IPS-18a (cell line): ENCODE measurements around the gene FSTL4.

Source experiments
- H3K27ac ChIP-seq: one replicate; pipeline ENCODE4 v1.5.1; 2013; ENCODE audit warnings: low read length
- H3K27me3 ChIP-seq: one replicate; pipeline ENCODE4 v1.6.1; 2013; ENCODE audit warnings: mild to moderate bottlenecking, low read length; ENCODE audit not compliant: control insufficient read depth, insufficient read depth
- H3K36me3 ChIP-seq: one replicate; pipeline ENCODE4 v1.6.1; 2013; ENCODE audit warnings: low read depth, low read length; ENCODE audit not compliant: control insufficient read depth
- H3K4me1 ChIP-seq: one replicate; pipeline ENCODE4 v1.6.1; 2013; ENCODE audit warnings: low read depth, low read length; ENCODE audit not compliant: control insufficient read depth
- H3K4me3 ChIP-seq: one replicate; pipeline ENCODE4 v1.5.1; 2013; ENCODE audit warnings: low read length
- H3K9ac ChIP-seq: one replicate; pipeline ENCODE4 v1.6.1; 2013; ENCODE audit warnings: mild to moderate bottlenecking, low read length, moderate library complexity
- H3K9me3 ChIP-seq: one replicate; pipeline ENCODE4 v1.6.1; 2013; ENCODE audit warnings: low read depth, low read length; ENCODE audit not compliant: control insufficient read depth

Gene FSTL4

DNA sequence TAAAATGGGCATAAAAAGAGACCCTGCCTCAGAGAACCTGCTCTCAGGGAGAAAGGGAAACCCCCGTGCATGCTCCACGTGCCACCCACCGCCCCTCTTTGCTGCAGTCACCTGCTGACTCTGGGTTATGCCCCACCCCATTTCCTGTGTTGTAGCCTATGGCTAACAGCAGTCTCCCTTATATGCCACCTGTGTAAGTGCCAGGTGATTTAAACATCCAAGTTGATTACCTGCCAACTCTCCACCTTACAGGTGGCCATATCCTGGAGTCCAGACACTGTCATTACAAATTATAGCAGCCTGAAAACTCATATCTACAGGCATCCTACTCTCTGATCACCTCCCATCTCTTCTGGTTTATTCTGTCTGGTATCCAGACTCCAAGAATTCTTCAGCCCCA, 318.0 kb downstream of the FSTL4 start:
- no peaks in the 10 kb centered on the region for H3K36me3 ChIP-seq
- H3K9me3 ChIP-seq, result no peaks in the 10 kb centered on the region
- H3K4me3 ChIP-seq, result no peak overlapping the region
- H3K27me3 ChIP-seq, result no peaks in the 10 kb centered on the region
- H3K9ac ChIP-seq, result no peak overlapping the region
- H3K4me1 ChIP-seq, result no peaks in the 10 kb centered on the region
- no peak overlapping the region for H3K27ac ChIP-seq

DNA sequence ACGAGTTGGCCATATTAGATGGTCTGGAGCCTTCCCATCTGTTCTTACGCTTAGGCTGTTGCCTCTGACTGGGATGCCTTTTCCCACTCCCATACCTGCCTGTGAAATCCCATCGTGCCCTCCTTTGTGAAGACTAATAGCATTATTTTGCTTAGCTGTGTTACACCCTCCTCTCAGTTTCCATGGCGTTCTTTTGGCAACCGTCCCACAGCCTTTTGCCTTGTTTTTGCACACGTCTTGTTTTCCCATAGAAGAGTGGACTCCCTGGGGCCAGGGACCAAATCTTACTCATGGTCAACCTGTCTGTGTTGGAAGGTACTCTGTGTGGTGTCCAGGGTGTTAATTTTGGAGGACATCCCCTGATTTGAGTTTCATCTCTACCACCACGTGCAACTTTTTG, 318.4 kb downstream of the FSTL4 start:
- Histone ChIP-seq H3K9ac (no peak overlapping the region), H3K36me3 (no peaks in the 10 kb centered on the region), H3K27ac (no peak overlapping the region), H3K9me3 (no peaks in the 10 kb centered on the region), H3K27me3 (no peaks in the 10 kb centered on the region), H3K4me1 (no peaks in the 10 kb centered on the region), H3K4me3 (no peak overlapping the region)

DNA sequence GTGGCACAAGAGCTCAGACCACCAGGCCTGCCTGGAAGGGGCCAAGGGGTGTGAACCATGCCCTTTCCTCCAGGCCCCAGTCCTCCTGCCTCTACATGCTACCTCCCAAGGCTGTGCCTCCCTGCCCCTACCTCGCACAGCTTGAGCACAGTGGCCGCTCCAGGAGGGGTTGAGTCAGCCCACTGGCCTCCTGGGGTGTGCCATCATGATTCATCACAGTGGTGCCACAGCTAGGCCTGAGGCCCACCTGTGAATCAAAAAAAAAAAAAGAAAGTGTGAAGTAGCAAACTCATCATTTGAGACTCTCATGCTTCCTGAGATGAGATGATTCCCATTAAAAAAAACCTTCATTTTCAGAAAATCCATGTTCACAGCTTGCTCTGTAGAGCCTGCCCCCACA, 320.0 kb downstream of the FSTL4 start:
- no peaks in the 10 kb centered on the region for H3K36me3 ChIP-seq
- no peaks in the 10 kb centered on the region for H3K9me3 ChIP-seq
- H3K9ac ChIP-seq, result no peak overlapping the region
- no peaks in the 10 kb centered on the region for H3K27me3 ChIP-seq
- no peak overlapping the region for H3K27ac ChIP-seq
- H3K4me1 ChIP-seq, result no peaks in the 10 kb centered on the region
- no peak overlapping the region for H3K4me3 ChIP-seq

DNA sequence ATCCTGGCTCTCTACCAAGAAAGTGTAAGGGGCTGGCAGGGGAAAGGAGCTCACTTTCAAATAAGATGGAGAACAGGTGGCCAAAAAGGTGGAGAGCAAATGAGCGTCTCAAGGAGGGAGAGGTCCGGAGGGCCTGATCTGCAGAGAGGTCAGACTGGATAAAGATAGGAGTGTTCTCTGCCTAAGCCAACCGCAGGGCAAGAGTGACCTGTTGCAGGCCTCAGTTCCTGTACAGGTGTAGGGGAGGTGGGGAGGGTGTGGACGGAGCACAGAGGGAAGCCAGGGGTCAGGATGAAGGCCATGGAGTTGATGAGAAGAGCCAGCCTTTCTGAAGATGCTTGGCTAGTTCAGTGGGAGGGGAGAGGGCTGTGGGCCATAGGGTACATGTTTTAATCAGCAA, 320.8 kb downstream of the FSTL4 start:
- Histone ChIP-seq H3K9ac (no peak overlapping the region), H3K27me3 (no peaks in the 10 kb centered on the region), H3K9me3 (no peaks in the 10 kb centered on the region), H3K27ac (no peak overlapping the region), H3K4me3 (no peak overlapping the region), H3K36me3 (no peaks in the 10 kb centered on the region), H3K4me1 (no peaks in the 10 kb centered on the region)

DNA sequence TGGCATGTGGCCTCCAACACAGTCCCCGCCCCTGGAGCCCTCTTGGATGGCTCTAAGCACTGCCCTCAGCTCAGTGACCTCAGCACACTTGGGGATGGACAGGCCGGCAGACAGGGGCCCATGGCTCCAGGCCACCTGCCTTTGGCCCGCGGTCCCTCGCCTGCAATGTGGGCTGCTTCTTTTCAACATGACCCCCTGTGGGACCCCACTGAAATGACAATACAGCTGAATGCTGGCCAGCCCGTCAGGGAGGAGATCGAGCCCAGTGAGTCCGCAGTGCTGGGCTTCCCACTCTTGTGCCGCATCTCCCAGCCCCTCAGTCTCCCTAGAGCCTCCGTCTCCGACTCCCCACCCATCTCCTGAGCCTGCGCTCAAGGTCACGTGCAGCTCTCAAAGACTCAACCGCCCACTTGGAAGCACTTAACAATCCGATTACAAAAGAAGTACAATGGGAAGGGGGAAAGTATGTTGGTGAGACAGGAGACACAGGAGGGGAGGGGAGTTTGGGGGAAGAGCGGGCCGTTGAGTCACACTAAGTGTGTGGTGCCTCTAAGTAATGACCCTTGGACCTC, 321.6 kb downstream of the FSTL4 start:
- no peaks in the 10 kb centered on the region for H3K27me3 ChIP-seq
- no peaks in the 10 kb centered on the region for H3K36me3 ChIP-seq
- H3K9me3 ChIP-seq, result no peaks in the 10 kb centered on the region
- H3K27ac ChIP-seq, result no peak overlapping the region
- H3K9ac ChIP-seq, result no peak overlapping the region
- H3K4me1 ChIP-seq, result no peaks in the 10 kb centered on the region
- H3K4me3 ChIP-seq, result no peak overlapping the region

DNA sequence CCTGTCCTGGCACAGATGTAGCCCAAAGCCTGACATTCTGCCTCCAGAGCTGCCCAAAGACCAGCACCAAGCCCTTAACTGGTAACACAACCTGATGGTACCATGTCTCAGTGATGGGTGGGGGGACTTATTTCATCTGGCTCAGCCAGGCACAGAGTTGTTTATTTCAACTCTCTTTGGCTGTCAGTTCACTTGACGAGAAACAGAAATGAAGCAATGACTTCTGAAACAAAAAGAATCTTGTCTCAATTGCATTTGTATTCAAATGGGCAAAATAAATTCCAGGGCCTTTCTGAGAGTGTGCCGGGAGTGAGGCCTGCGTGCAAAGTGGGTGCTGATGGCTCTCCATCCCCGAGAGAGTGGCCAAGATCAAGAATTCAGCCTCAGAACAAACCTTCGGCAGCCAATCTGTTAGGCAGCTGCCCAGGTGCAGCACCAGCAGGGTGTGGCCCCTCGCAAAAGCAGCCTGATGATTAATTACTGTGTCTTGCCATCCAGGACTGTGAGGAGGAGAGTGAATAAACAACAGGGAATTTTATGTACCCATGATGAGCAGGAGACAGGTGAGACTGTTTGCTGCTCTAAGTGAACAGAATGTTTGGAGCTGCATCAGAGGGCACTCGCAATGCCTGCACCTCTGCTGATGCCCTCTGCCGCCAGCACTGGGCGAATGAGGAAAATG, 322.5 kb downstream of the FSTL4 start:
- Histone ChIP-seq H3K27me3 (no peaks in the 10 kb centered on the region), H3K9me3 (no peaks in the 10 kb centered on the region), H3K4me3 (no peak overlapping the region), H3K4me1 (no peaks in the 10 kb centered on the region), H3K9ac (no peak overlapping the region), H3K27ac (no peak overlapping the region), H3K36me3 (no peaks in the 10 kb centered on the region)

DNA sequence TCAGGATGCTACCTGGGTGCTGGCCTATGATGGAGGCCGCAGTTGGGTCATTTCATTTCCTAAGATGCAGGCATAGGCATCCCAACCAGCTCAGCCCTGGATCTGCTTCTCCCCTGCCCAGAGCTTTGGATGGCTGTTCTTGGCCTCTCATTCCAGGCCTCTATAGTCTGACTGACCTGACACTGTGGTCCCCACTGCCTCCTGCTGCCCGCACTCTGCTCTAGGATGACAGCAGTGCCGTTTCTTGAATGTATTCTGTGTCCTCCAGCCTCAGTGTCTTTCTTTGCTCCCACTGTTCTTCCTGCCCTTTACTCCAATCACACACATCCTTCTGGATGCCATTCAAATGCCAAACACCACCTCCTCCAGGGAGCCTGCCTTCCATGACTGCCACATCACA, 324.8 kb downstream of the FSTL4 start:
- Histone ChIP-seq H3K9me3 (no peaks in the 10 kb centered on the region), H3K4me3 (no peak overlapping the region), H3K27me3 (no peaks in the 10 kb centered on the region), H3K9ac (no peak overlapping the region), H3K4me1 (no peaks in the 10 kb centered on the region), H3K36me3 (no peaks in the 10 kb centered on the region), H3K27ac (no peak overlapping the region)

DNA sequence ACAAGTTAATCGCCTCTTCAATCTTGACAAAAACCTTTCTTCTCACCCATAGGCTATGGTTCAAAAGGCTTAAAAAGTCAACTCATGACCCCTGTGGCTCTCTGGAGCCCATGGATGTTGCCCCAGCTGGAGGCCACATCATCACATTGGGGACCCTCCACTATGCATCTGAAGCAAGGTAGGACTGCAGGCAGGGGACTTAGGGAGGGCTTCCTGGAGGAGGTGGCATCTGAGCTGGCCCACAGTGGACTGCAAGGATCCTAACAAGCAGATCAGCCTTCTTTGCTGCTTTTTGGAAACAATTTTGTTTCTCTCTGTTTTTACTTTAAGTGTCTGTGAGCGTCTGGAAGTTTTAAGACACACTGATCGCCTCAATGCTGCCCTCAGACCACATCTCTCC, 325.9 kb downstream of the FSTL4 start:
- H3K27ac ChIP-seq, result no peak overlapping the region
- no peaks in the 10 kb centered on the region for H3K4me1 ChIP-seq
- H3K36me3 ChIP-seq, result no peaks in the 10 kb centered on the region
- H3K4me3 ChIP-seq, result no peak overlapping the region
- no peaks in the 10 kb centered on the region for H3K9me3 ChIP-seq
- H3K27me3 ChIP-seq, result no peaks in the 10 kb centered on the region
- H3K9ac ChIP-seq, result no peak overlapping the region

DNA sequence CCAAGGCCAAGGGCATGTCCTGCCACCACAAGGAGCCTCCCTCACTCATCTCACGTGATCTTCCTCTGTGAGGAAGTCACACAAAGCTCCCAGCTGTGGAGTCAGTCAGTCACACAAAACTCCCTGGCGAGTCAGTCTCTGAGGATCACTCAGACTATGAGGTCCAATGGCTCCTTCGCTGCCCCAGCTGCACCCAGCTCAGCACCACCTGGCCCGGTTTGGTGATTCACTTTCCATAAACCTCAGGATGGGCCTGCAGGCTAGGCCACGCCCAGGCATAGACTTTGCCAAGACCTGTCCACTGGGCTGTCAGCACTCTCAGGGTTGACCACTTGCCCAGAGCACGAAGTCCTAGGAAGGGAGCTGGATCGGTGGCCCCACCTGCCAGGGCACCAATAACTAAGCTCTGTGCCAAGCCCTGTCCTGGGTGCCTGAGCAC, 326.7 kb downstream of the FSTL4 start:
- no peak overlapping the region for H3K4me3 ChIP-seq
- no peak overlapping the region for H3K27ac ChIP-seq
- no peaks in the 10 kb centered on the region for H3K27me3 ChIP-seq
- no peaks in the 10 kb centered on the region for H3K4me1 ChIP-seq
- no peaks in the 10 kb centered on the region for H3K36me3 ChIP-seq
- H3K9ac ChIP-seq, result no peak overlapping the region
- no peaks in the 10 kb centered on the region for H3K9me3 ChIP-seq

DNA sequence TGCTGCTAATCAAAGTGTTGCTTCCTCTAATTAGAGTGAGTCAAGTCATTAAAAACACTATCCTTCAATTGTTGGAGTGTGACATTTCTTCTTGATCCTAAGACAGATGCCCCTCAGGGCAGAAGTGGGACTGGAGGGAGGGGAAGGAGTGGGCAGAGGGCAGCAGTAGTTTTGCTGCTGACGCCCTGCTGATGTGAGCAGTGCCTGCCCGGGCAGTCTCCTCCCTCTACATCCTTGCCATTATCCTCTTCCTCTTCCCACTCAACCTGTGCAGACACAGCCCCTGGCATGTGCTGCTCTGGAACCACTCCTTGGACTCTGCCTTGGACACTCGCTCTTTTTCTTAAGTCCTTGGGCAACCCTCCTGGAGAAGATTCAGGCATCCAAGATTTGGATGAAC, 328.0 kb downstream of the FSTL4 start:
- no peaks in the 10 kb centered on the region for H3K9me3 ChIP-seq
- no peak overlapping the region for H3K4me3 ChIP-seq
- H3K9ac ChIP-seq, result no peak overlapping the region
- no peaks in the 10 kb centered on the region for H3K36me3 ChIP-seq
- no peaks in the 10 kb centered on the region for H3K4me1 ChIP-seq
- no peak overlapping the region for H3K27ac ChIP-seq
- H3K27me3 ChIP-seq, result no peaks in the 10 kb centered on the region

DNA sequence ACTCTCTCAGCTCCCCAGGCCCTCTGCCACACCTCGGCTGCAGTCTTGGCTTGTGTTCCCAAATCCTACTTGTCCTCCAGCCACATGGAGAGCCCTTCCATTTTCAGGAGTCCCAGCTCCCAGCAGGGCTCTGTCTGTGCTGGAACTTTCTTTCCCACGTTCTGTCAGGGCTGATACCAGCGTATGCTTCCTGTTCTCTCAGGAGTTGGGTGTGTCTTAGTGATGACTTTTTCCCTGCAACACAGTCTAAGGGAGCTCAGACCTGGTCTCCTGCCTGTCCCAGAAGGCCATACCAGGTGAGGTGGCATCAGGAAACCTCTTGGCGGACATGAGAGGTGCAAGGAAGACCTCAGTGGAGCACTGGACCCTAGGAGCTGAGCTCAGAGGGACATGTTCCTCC, 334.0 kb downstream of the FSTL4 start:
- H3K4me1 ChIP-seq, result no peaks in the 10 kb centered on the region
- no peak overlapping the region for H3K9ac ChIP-seq
- no peak overlapping the region for H3K4me3 ChIP-seq
- no peaks in the 10 kb centered on the region for H3K36me3 ChIP-seq
- H3K27me3 ChIP-seq, result no peaks in the 10 kb centered on the region
- H3K27ac ChIP-seq, result no peak overlapping the region
- H3K9me3 ChIP-seq, result no peaks in the 10 kb centered on the region

DNA sequence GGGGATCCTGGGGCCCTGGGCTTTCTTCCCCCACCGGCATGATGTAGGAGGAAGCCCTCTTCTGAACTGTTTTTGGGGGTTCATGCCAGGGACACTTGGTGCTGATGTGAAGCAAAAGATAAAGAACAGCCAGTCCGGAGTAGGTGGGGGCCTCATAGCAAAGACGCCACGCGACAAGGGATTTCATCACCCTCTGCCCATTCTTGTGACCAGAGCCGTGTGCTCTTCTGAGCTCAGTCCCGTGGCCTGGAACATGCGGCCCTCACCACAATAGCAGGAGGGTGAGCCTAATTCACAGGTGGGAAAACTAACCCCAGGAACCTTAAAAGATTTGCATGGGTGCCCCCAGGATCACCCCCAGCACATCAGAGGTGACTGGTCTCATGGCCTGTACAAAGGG, 334.6 kb downstream of the FSTL4 start:
- Histone ChIP-seq H3K4me3 (no peak overlapping the region), H3K4me1 (no peaks in the 10 kb centered on the region), H3K36me3 (no peaks in the 10 kb centered on the region), H3K27ac (no peak overlapping the region), H3K27me3 (no peaks in the 10 kb centered on the region), H3K9ac (no peak overlapping the region), H3K9me3 (no peaks in the 10 kb centered on the region)
